HG02588 (cell line): ENCODE results near the gene PTPRR.
"Not testable (repeated sequence)": the region's sequence is repeated elsewhere in the genome, so short reads cannot be mapped to it uniquely, and the experiment has no call there.

Experiments
- ATAC-seq: cut with Tn5 transposase; IDR thresholded peaks from one replicate; pipeline ENCODE4 v1.9.1; 2021; ENCODE audit warnings: mild to moderate bottlenecking, moderate library complexity; ENCODE audit not compliant: unreplicated experiment

Gene PTPRR

GRCh38 chr12:70842136-70842535 lies 78.4 kb downstream of the PTPRR start:
- no peak for ATAC-seq

GRCh38 chr12:70840656-70841350 lies 79.7 kb downstream of the PTPRR start:
- no peak for ATAC-seq

GRCh38 chr12:70839544-70839943 lies 81.0 kb downstream of the PTPRR start:
- no peak for ATAC-seq

GRCh38 chr12:70838127-70838526 lies 82.4 kb downstream of the PTPRR start:
- no peak for ATAC-seq

GRCh38 chr12:70837026-70837425 lies 83.5 kb downstream of the PTPRR start:
- no peak for ATAC-seq

- ATAC-seq, result no peak
These were observed 84.6 kb downstream of the PTPRR start for GRCh38 chr12:70835948-70836347.

GRCh38 chr12:70831543-70831942 lies 89.0 kb downstream of the PTPRR start:
- no peak for ATAC-seq

GRCh38 chr12:70830221-70831061 lies 90.1 kb downstream of the PTPRR start:
- ATAC-seq, result no peak

GRCh38 chr12:70829070-70829469 lies 91.5 kb downstream of the PTPRR start:
- no peak for ATAC-seq

- ATAC-seq, result no peak
These were observed 92.2 kb downstream of the PTPRR start for GRCh38 chr12:70828351-70828750.

GRCh38 chr12:70826156-70826555 lies 94.4 kb downstream of the PTPRR start:
- no peak for ATAC-seq

GRCh38 chr12:70824511-70824910 lies 96.0 kb downstream of the PTPRR start:
- ATAC-seq, result no peak

GRCh38 chr12:70823182-70823976 lies 97.2 kb downstream of the PTPRR start:
- ATAC-seq, result no peak

GRCh38 chr12:70822412-70822811 lies 98.1 kb downstream of the PTPRR start:
- no peak for ATAC-seq

- no peak for ATAC-seq
These were observed 104.6 kb downstream of the PTPRR start for GRCh38 chr12:70815971-70816391.

- no peak for ATAC-seq
These were observed 105.5 kb downstream of the PTPRR start for GRCh38 chr12:70815056-70815455.

- no peak for ATAC-seq
These were observed 107.0 kb downstream of the PTPRR start for GRCh38 chr12:70813559-70813958.

GRCh38 chr12:70812136-70812535 lies 108.4 kb downstream of the PTPRR start:
- peak; percentile 59 for ATAC-seq

- no peak for ATAC-seq
These were observed 110.7 kb downstream of the PTPRR start for GRCh38 chr12:70809887-70810286.

- not testable (repeated sequence) for ATAC-seq
These were observed 112.5 kb downstream of the PTPRR start for GRCh38 chr12:70807993-70808392.

- ATAC-seq, result no peak
These were observed 113.7 kb downstream of the PTPRR start for GRCh38 chr12:70806827-70807226.
